Uterus (tissue), 2 donors: ENCODE measurements around the gene C2orf80.
"Not testable (repeated sequence)": the region's sequence is repeated elsewhere in the genome, so short reads cannot be mapped to it uniquely, and the experiment has no call there.

Experiments used
- POLR2A ChIP-seq, 2 donors: fragments of 450-650 bp; IDR thresholded peaks; one replicate each; pipeline ENCODE4 v1.6.1; 2016; ENCODE audit warnings: antibody characterized with exemption in 2 of 2, mild to moderate bottlenecking in 1 of 2, moderate library complexity in 1 of 2
- TF ChIP-seq, protein P1 (sequence below), 4 experiments: fragments of 200-600 bp in 2 of 4; fragments of 450-650 bp in 2 of 4; sonication (generic) in 2 of 4; IDR thresholded peaks; one replicate each; pipeline ENCODE4 v1.5.1; 2016 to 2019; ENCODE audit warnings: antibody characterized with exemption in 4 of 4, mild to moderate bottlenecking in 2 of 4, moderate library complexity in 1 of 4

DNA sequence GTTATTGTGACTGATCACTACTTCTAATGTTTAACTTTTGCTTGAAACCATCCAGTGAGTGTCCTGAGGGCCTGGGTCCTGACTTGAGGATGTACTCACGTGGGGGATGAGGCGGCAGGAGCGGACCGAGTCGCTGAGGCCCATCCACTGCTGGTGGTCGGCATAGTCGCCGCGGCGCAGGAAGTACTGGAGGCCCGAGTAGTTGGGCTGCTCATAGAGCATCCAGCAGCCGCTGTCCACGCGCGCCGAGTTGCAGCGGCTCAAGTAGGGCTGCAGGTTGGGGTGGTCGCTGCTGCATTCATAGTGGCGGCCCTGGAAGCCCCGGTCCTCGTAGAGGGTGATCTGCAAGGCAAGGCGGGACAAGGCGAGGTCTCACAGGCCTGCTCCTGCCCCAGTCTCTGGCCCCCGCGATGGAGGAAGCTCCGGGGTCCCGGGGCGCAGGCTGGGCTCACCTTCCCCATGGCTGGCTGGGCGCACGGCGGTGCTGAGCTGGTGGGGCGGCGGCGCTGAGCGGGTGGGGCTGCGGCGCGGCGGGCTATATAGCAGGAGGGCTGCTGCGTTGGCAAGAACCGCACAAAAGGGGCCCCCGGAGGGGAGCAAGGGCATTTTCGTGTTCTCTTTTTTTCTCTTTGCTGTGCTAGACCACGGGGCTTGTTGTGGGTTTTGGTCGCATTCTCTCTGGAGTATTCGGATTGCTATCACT is 65.7 kb downstream of the C2orf80 start, which contains the start of gene CRYGD:
- TF ChIP-seq POLR2A (IDR thresholded peaks at IDR 0.05), result not testable (repeated sequence)
- TF ChIP-seq, protein P1, sequence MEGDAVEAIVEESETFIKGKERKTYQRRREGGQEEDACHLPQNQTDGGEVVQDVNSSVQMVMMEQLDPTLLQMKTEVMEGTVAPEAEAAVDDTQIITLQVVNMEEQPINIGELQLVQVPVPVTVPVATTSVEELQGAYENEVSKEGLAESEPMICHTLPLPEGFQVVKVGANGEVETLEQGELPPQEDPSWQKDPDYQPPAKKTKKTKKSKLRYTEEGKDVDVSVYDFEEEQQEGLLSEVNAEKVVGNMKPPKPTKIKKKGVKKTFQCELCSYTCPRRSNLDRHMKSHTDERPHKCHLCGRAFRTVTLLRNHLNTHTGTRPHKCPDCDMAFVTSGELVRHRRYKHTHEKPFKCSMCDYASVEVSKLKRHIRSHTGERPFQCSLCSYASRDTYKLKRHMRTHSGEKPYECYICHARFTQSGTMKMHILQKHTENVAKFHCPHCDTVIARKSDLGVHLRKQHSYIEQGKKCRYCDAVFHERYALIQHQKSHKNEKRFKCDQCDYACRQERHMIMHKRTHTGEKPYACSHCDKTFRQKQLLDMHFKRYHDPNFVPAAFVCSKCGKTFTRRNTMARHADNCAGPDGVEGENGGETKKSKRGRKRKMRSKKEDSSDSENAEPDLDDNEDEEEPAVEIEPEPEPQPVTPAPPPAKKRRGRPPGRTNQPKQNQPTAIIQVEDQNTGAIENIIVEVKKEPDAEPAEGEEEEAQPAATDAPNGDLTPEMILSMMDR (IDR thresholded peaks at IDR 0.05), result not testable (repeated sequence)
